ENCODE data around the gene NAALADL2.

GRCh38 chr3:175805825-175806224, 946.7 kb downstream of the NAALADL2 start:
- TF ChIP-seq CTCF (IDR thresholded peaks at IDR 0.05; ENCODE audit: insufficient read depth, low read length, poor library complexity, severe bottlenecking) (no peak), EZH2phosphoT487 (conservative IDR thresholded peaks at IDR 0.05; ENCODE audit: low read length) (no peak)
